OCI-LY3 (cell line): Measurements from ENCODE around the gene RAP2A.

Experiments
- EZH2phosphoT487 ChIP-seq: fragments of 200-600 bp; shearing (Covaris generic); IDR thresholded peaks from 2 replicates; pipeline ENCODE4 v1.6.1; 2018; ENCODE audit warnings: antibody characterized with exemption, mixed run types, low read depth
- TF ChIP-seq, protein P1 (sequence below): fragments of 200-600, 300-600 bp; sonication (generic); IDR thresholded peaks from 2 replicates; pipeline ENCODE4 v1.5.1; 2014; ENCODE audit warnings: antibody characterized with exemption, low read length, low read depth

DNA sequence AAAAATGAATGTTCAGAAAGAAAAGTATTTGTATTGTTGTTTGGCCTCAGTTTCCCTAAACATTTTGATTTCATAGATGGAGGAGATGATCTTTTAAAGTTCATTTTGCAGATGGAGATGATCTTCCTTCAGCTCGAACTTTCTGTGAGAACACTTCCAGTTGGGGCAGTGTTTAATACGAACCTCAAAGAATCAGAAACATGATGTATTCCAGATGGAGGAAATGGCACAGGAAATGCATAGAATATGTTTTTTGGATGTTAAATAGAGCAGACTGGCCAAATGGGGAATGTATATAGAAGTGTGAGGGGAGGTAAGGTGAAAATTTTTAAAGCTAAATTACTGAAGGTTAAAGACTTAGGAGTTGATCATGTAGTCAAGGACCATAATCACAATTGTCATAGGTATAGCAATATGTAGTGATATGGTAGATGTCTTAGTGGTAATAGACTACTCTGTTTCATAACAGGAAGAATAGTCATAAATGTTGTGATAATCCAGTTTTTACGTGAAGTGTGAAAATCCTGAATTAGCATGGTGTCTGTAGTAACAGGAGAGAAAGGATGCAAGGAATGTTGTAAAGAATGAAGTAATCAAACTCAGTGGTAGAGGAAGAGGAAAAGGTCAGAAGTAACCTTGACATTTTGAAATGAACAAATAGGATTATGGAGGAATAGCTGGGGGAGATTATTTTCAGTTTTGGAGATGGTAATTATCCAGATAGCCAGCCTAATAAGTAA lies 5.1 kb downstream of the RAP2A start:
- no peak for TF ChIP-seq EZH2phosphoT487
- TF ChIP-seq, protein P1, sequence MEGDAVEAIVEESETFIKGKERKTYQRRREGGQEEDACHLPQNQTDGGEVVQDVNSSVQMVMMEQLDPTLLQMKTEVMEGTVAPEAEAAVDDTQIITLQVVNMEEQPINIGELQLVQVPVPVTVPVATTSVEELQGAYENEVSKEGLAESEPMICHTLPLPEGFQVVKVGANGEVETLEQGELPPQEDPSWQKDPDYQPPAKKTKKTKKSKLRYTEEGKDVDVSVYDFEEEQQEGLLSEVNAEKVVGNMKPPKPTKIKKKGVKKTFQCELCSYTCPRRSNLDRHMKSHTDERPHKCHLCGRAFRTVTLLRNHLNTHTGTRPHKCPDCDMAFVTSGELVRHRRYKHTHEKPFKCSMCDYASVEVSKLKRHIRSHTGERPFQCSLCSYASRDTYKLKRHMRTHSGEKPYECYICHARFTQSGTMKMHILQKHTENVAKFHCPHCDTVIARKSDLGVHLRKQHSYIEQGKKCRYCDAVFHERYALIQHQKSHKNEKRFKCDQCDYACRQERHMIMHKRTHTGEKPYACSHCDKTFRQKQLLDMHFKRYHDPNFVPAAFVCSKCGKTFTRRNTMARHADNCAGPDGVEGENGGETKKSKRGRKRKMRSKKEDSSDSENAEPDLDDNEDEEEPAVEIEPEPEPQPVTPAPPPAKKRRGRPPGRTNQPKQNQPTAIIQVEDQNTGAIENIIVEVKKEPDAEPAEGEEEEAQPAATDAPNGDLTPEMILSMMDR = no peak
